ENCODE data around the gene MFAP2. TPM values are rescaled to one million over a fixed set of nuclear protein-coding genes. Genes with fewer than 3 reads are reported as not detected.
A peak's percentile ranks its signal among the peaks of the same experiment; 100 is the strongest.

Gene MFAP2
- total RNA-seq, 1 experiment from 2014 or later = 27.2 TPM

GRCh38 chr1:16986113-16986512 lies 5.7 kb upstream of the MFAP2 start:
- BruUV-seq (replicated peaks) = no TSS peak

DNA sequence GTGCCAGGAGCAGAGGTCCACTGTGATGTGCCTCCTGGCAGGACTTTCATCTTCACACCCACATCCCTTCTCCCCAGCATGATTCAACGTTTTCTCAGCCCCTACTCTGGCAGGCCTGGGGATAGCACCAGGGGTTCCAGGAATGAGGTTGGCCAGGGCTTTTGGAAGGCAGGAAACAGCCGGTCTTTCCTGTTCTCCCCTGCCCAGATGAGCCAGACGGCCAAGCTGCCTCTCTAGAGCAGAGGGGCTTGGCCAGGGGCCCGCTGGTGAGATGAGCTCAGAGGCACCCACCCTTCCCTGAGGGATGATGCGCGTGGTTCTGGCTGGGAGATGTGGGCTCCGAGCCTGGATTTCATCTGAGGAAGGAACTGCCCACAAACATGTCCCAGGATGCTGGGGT lies 4.3 kb upstream of the MFAP2 start:
- TF ChIP-seq, protein P1, sequence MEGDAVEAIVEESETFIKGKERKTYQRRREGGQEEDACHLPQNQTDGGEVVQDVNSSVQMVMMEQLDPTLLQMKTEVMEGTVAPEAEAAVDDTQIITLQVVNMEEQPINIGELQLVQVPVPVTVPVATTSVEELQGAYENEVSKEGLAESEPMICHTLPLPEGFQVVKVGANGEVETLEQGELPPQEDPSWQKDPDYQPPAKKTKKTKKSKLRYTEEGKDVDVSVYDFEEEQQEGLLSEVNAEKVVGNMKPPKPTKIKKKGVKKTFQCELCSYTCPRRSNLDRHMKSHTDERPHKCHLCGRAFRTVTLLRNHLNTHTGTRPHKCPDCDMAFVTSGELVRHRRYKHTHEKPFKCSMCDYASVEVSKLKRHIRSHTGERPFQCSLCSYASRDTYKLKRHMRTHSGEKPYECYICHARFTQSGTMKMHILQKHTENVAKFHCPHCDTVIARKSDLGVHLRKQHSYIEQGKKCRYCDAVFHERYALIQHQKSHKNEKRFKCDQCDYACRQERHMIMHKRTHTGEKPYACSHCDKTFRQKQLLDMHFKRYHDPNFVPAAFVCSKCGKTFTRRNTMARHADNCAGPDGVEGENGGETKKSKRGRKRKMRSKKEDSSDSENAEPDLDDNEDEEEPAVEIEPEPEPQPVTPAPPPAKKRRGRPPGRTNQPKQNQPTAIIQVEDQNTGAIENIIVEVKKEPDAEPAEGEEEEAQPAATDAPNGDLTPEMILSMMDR (conservative IDR thresholded peaks at IDR 0.05; ENCODE audit: low read depth, low read length) = no peak
- TF ChIP-seq EZH2 (IDR thresholded peaks at IDR 0.05; ENCODE audit: borderline replicate concordance, low read depth, low read length, poor library complexity, severe bottlenecking) = no peak
- CTCF ChIA-PET = interaction anchor here (0.6 to 1.1 kb wide), 2 partner anchors 24 to 249 kb away, joined by 3 to 5 read pairs; no protein-coding TSS in a partner anchor
- Histone ChIP-seq H3K27me3 (replicated peaks; ENCODE audit: insufficient read depth, low read depth, low read length, poor library complexity) (no peaks in the 10 kb centered on the region), H3K27ac (ENCODE audit: low read depth, low read length, poor library complexity, severe bottlenecking) (no peak overlapping the region), H3K36me3 (ENCODE audit: insufficient read depth, low read length, poor library complexity, severe bottlenecking) (no peaks in the 10 kb centered on the region), H3K9me3 (ENCODE audit: low read depth, low read length, poor library complexity, severe bottlenecking) (no peaks in the 10 kb centered on the region), H3K4me1 (ENCODE audit: insufficient read depth, low read length, poor library complexity, severe bottlenecking) (peaks cover under 1% of the 10 kb centered on the region), H3K4me3 (ENCODE audit: low read depth, low read length, poor library complexity, severe bottlenecking) (no peak overlapping the region)
- intact Hi-C loops (cut with micrococcal nuclease; ENCODE audit: unreplicated experiment) = no loop called here
- no TSS peak for BruUV-seq (replicated peaks)
- peak; percentile 45 for DNase-seq (ENCODE audit: low spot score)
- POLR2A ChIA-PET (ENCODE audit: low non-redundant PET) = no interaction called here

More at GRCh38 chr1:16986113-16986512, 5.7 kb upstream of the MFAP2 start:
- intact Hi-C loops (cut with micrococcal nuclease; ENCODE audit: unreplicated experiment) = no loop called here
- ChIA-PET POLR2A (ENCODE audit: low non-redundant PET) (no interaction called here), CTCF (interaction anchor here (0.6 kb wide), 1 partner anchor 342 kb away, joined by 11 read pairs; no protein-coding TSS in a partner anchor)
- DNase-seq (ENCODE audit: low spot score) = no peak
- H3K4me1 ChIP-seq (ENCODE audit: insufficient read depth, low read length, poor library complexity, severe bottlenecking) = no peaks in the 10 kb centered on the region
- no peak for TF ChIP-seq EZH2 (IDR thresholded peaks at IDR 0.05; ENCODE audit: borderline replicate concordance, low read depth, low read length, poor library complexity, severe bottlenecking)
- TF ChIP-seq, protein P1 (conservative IDR thresholded peaks at IDR 0.05; ENCODE audit: low read depth, low read length) = no peak
- no peaks in the 10 kb centered on the region for H3K27me3 ChIP-seq (replicated peaks; ENCODE audit: insufficient read depth, low read depth, low read length, poor library complexity)
- H3K27ac ChIP-seq (ENCODE audit: low read depth, low read length, poor library complexity, severe bottlenecking) = no peak overlapping the region
- no peaks in the 10 kb centered on the region for H3K9me3 ChIP-seq (ENCODE audit: low read depth, low read length, poor library complexity, severe bottlenecking)
- no peaks in the 10 kb centered on the region for H3K36me3 ChIP-seq (ENCODE audit: insufficient read depth, low read length, poor library complexity, severe bottlenecking)
- H3K4me3 ChIP-seq (ENCODE audit: low read depth, low read length, poor library complexity, severe bottlenecking) = no peak overlapping the region

- Histone ChIP-seq H3K27me3 (replicated peaks; ENCODE audit: insufficient read depth, low read depth, low read length, poor library complexity) (no peaks in the 10 kb centered on the region), H3K9me3 (ENCODE audit: low read depth, low read length, poor library complexity, severe bottlenecking) (no peaks in the 10 kb centered on the region), H3K4me1 (ENCODE audit: insufficient read depth, low read length, poor library complexity, severe bottlenecking) (peaks cover 12% of the 10 kb centered on the region), H3K27ac (ENCODE audit: low read depth, low read length, poor library complexity, severe bottlenecking) (no peak overlapping the region), H3K36me3 (ENCODE audit: insufficient read depth, low read length, poor library complexity, severe bottlenecking) (no peaks in the 10 kb centered on the region), H3K4me3 (ENCODE audit: low read depth, low read length, poor library complexity, severe bottlenecking) (no peak overlapping the region)
- BruUV-seq (replicated peaks) = no TSS peak
- no peak for DNase-seq (ENCODE audit: low spot score)
- TF ChIP-seq EZH2 (IDR thresholded peaks at IDR 0.05; ENCODE audit: borderline replicate concordance, low read depth, low read length, poor library complexity, severe bottlenecking) = no peak
- TF ChIP-seq, protein P1 (conservative IDR thresholded peaks at IDR 0.05; ENCODE audit: low read depth, low read length) = no peak
- intact Hi-C loops (cut with micrococcal nuclease; ENCODE audit: unreplicated experiment) = no loop called here
- ChIA-PET POLR2A (ENCODE audit: low non-redundant PET) (no interaction called here), CTCF (no interaction called here)
These were observed 3.2 kb upstream of the MFAP2 start for GRCh38 chr1:16983649-16984048.

All from A673 (cell line).